Frontal cortex (tissue), 4 donors: Measurements from ENCODE around the gene PFKL. TPM values are rescaled to one million over a fixed set of nuclear protein-coding genes. Genes with fewer than 3 reads are reported as not detected.

Experiments used
- DNase-seq, 2 donors: peaks; one replicate each; pipeline ENCODE4 v3.0.0; 2012; ENCODE audit warnings: low spot score in 2 of 2
- FAIRE-seq: peaks from 2 replicates; lab custom pipeline; 2012; peaks lifted over from hg19 to GRCh38; lab: Jason Lieb, UNC
- total RNA-seq: library from RNA; depleted of rRNA; stranded (reverse); fragments of >200 nt; gene quantifications from one replicate; pipeline ENCODE4 v1.2.3, GENCODE V29; 2014
- donor health status: control.
- donor health status: control.
- donor health status: control.

Gene PFKL
- total RNA-seq, 1 donor from 2014 or later, result 111 TPM

GRCh38 chr21:44306936-44307704 is 7.3 kb downstream of the PFKL start:
- no peak for FAIRE-seq

DNA sequence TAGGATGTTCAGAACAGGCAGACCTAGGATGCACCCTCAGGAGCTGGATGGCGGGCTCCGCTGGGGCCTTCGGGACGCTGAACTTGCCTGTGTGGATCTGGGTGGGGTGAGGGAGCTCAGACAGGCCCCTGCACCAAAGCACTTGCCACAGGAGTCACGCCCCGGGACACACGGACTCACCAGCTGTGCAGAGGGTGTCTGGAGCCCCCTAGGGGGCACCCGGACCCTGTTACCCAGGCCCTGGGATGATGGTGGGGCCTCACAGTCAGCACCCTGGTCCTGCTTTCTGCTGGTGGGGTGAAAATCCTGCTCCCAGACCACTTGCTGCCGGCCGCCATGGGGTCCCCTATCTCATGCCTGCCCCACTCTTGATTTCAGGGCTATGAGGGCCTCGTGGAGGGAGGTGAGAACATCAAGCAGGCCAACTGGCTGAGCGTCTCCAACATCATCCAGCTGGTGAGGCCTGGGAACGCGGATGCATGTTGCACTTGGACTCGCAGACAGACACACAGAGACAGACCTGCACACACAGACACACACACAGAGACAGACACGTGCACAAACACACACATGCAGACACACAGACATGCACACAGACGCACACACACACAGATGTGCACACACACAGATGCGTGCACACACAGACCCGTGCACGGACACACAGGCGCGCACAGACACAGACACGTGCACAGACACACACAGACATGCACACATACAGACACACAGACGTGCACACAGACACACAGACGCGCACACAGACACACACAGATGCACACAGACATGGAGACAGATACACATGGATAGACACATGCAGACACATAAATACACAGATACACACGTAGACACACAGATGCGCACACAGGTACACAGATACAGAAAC is 11.0 kb downstream of the PFKL start:
- FAIRE-seq (no peak), DNase-seq (no peak)

More at GRCh38 chr21:44306936-44307704, 7.3 kb downstream of the PFKL start:
- DNase-seq, result no peak

DNA sequence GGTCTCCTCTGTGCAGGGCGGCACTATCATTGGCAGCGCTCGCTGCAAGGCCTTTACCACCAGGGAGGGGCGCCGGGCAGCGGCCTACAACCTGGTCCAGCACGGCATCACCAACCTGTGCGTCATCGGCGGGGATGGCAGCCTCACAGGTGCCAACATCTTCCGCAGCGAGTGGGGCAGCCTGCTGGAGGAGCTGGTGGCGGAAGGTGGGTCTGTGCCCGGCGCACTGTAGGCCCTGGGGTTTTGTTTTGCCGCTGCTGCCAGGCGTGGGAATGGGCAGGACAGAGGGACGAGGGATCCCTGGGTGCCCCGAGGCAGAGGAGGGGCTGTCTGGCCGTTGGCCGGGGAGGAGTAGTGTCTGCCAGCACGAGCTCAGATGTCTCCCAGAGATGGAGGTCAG is 12.2 kb downstream of the PFKL start:
- FAIRE-seq, result no peak
- no peak for DNase-seq

DNA sequence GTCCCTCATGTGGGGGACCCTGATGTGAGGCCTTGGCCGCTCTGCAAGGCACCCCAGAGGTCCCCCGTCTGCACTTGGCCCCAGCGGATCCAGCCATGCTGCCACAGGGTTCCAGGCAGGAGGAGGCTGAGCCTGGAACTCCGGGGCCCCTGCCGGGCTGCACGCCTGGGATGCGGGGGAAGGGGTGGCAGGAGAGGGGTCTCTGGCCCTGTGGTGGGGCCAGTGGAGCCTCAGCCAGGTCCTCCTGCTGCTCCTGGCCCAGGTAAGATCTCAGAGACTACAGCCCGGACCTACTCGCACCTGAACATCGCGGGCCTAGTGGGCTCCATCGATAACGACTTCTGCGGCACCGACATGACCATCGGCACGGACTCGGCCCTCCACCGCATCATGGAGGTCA is 12.9 kb downstream of the PFKL start:
- FAIRE-seq, result no peak
- DNase-seq, result no peak

DNA sequence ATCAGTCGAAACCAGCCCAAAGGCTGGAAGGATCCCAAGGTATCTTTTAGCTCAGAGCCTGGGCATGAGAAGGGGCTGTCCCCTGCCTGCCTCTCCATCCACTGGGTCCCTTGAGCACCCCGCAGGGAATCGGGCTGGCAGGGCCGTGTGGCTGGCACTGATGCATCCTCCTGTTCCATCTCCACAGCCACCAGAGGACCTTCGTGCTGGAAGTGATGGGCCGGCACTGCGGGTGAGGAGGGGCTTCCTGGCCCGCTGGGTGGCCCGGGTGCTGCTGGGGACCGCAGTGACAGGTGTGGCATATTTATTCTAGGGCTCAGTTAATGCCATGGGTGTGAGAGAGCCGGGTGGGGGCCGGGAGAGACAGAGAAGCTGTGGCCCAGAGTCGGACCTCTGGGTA is 13.6 kb downstream of the PFKL start:
- DNase-seq (no peak), FAIRE-seq (no peak)

DNA sequence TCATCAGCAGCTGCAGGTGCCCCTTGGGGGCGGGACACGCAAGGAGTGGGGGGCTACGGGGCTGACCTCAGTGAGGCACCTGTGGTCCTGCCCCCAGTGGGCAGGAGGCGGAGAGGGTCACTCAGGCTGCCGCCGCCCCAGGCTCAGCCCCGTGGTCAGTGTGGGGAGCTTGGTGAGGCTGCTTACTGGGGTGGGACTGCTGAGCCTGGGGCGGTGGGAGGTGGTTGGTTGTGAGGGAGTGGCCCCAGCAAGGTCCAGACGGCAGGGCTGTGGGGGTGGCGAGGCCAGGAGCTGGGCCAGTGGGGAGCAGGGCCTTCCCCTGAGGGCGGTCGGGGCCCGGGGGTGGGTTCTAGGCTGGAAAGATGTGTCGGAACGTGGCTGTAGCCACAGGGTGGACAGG is 14.3 kb downstream of the PFKL start:
- FAIRE-seq, result no peak
- DNase-seq, result no peak

- DNase-seq, result no peak
- no peak for FAIRE-seq
These were observed 14.7 kb downstream of the PFKL start for GRCh38 chr21:44314561-44314960.

DNA sequence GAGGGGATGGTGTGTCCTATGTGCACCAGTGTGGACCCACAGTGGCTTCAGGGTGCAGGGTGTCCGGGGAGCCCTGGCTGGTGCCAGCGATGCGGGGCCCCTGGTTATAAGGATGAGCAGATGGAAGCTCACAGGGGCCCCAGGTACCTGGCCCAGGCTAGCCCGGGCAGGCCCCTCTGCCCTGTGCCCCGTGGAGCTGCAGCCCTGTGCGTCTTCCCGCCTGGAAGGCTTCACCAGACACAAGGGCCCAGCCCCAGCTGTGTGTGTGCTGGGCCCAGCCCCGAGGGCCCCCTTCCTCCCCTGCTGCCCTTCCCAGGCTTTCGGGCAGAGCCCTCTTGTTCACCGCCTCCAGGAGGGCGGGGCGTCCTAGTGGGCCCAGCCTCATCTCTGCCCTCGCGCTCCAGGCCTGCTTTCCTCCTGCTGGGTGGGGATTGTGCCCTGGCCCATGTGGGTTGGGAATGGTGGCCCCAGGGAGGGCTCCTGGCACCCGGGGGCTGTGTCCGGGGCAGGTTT is 15.9 kb downstream of the PFKL start:
- FAIRE-seq (no peak), DNase-seq (no peak)

DNA sequence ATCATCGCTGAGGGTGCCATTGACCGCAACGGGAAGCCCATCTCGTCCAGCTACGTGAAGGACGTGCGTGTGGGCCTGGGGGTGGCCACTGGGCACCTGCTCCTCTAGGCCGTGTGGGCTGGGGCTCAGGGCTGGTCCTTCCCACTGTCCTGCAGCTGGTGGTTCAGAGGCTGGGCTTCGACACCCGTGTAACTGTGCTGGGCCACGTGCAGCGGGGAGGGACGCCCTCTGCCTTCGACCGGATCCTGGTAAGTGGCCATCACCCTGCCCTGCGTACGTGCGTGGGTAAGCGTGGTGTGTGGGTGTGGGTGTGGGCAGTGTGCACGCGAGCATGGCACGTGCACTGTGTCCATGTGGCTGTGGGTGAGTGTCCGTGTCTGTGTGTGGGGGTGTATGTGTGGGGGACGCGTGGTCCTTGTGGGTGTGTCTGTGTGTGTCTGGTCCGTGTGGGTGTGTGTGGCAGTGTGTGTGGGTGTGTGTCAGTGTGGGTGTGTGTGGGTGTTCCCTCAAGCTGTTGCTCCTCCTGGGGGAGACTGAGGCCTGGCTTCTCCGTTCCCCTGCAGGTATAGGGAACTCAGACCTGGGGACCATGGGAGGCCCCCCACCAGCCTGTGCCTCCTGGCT is 16.5 kb downstream of the PFKL start:
- peak in 1 of 2 donors; percentile 60 for DNase-seq
- FAIRE-seq, result no peak

DNA sequence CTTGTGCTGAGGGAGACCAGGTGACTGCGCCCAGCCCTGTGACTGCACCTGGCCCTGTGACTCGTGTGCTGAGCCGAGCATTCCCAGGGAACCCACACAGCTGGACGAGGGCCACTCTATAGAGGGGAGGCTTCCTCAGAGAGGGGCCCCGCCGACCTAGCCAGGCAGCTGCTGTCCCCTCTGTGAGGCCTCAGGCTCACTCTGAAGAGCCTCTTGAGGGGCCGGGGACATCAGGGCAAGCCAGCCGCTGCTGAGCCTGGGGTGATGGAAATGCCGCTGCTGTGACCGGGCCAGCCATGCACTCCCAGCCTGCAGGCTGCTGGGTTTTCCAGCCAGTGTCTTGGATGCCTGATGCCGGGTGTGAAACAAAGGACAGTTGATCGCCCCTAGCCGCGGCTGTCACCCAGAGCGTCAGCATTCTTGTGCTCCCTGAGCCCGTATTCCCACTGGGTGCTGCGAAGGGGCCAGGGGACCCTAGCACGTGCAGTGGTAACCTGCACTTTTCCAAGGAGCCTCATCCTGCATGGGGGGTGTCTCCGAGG is 17.5 kb downstream of the PFKL start:
- FAIRE-seq, result no peak
- DNase-seq, result peak; percentile 68 to 79

GRCh38 chr21:44317871-44318270 is 18.0 kb downstream of the PFKL start:
- no peak for FAIRE-seq
- DNase-seq, result no peak

DNA sequence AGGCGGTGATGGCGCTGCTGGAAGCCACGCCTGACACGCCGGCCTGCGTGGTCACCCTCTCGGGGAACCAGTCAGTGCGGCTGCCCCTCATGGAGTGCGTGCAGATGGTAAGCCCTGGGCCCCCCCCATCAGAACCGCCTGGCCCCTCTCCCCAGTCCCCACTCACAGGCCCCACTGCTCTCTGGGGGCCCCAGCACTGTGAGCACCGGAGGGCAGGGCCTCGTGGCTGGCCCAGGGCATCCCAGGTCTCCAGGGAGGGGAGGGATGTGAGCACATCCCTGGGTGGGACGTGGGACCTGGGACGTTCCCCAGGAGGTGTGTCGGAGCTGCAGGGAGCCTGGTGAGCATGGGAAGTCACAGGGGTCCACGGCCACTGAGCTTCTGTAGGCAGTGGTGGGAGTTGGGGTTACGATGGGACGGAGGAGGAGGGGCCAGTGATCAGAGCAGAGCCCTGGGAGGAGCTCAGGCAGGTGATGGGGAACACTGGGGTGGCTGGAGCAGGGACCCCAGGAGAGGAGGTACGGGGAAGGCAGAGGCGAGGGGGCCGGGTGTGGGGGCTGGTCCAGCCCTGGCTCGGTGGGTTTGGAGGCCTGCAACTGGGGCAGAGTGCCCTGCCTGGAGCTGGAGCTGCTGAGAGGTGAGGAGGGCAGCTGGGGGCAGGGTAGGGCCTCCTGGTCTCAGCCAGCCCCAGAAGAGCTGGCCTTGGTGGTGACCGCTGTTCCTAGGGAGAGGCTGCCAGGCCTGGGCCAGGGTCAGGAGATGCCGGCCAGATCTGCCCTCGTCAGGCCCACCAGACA is 18.8 kb downstream of the PFKL start:
- no peak for DNase-seq
- no peak for FAIRE-seq

GRCh38 chr21:44319407-44320065 is 19.7 kb downstream of the PFKL start:
- FAIRE-seq (no peak), DNase-seq (no peak)

GRCh38 chr21:44320847-44321246 is 21.0 kb downstream of the PFKL start:
- no peak for DNase-seq
- FAIRE-seq, result no peak

DNA sequence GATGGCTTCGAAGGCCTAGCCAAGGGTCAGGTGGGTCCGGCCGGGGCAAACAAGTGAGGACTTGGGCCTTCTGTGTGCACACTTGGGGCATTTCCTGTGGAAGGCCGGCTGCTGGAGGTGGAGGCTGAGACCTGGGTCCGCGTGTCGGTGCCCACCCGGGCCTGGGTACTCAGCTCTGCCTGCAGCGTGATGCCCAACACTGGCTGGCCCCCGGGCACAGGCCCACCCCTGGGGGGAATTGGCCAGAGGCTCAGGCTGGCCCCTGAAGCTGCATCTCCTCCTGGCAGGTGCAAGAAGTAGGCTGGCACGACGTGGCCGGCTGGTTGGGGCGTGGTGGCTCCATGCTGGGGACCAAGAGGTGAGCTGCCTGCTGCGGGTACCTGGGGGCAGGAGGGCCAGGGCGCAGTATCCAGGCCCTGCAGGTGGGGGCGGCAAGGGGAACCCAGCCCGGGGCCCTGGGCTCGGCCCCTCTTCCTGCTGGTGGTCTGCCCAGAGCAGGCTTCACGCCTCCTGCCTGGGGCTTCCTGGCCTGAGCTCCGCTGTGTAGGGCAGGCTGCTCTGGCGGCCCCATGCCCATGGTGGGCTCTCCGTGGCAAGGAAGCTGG is 22.1 kb downstream of the PFKL start:
- FAIRE-seq (no peak), DNase-seq (no peak)

DNA sequence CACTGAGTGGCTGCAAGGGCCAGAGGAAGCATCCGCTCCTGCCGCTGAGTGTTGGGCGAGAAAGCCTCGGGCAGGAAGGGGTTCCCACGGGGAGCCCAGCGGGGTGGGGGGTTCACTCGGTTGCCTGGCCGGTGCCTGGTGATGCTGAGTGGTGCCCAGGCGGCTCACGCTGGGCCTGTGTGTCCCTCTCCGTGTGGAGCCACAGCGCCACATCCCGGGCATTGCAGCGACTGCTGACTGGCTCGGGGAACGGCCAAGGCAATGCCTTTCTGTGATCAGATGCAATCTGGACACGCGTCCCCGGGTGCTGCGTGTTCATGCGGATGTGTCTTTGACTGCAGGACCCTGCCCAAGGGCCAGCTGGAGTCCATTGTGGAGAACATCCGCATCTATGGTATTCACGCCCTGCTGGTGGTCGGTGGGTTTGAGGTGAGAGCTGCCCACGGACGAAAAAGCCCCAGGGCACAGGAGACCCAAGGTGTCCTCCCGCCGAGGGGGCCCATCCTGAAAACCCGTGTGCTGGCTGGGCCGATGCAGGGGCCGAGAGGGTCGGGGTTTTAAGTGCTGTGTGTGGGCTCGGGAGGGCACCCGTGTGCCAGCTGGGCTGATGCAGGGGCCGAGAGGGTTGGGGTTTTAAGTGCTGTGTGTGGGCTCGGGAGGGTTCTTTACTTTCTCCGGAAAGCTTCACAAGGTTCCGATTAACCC is 22.9 kb downstream of the PFKL start:
- DNase-seq, result no peak
- FAIRE-seq, result no peak

- DNase-seq, result no peak
These were observed 23.7 kb downstream of the PFKL start for GRCh38 chr21:44323591-44323990.

More at GRCh38 chr21:44323591-44323990, 23.7 kb downstream of the PFKL start:
- FAIRE-seq, result no peak
